Hematopoietic multipotent progenitor cell treated with erythropoietin and hydrocortisone succinate and interleukin-3 and kit ligand, for 15 days (in vitro differentiated cells): Measurements from ENCODE around the gene COX7B.
"Not testable (repeated sequence)": the region's sequence is repeated elsewhere in the genome, so short reads cannot be mapped to it uniquely, and the experiment has no call there.

Experiments
- DNase-seq: peaks from one replicate; pipeline ENCODE4 v3.0.0-alpha.2; 2015; ENCODE audit warnings: low spot score

COX7B gene

DNA sequence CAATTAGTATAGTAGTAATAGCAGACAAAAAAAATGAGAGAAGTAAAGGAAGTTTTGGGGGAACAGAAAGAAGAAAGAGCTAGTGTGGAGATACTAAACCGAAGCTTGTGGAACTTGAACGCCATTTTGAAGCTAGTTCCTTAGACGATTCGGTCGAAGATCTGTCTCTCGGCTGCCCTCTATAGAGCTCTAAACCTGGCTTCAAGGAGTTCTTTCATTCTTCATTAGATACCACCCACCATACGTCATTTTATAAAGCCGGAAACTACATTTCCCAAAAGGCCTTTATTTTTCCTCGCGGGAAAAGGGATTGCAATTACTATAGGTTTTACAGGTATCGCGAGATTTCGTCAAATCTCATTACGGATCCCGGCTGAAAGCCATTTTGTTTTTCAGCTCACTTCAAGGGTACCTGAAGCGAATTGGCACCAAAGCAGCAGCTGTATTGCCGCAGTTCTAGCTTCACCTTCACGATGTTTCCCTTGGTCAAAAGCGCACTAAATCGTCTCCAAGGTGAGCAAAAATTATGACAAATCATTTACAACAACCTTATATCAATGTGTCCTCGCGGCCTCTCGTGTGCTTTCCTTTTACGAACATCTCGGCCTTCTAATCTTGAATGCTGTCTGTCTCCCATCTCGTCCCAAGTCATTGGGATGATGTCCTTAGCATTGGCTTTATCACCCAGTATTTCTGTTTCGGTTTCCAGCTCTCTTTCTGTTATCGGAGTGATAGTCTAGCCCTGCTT is at the start of gene COX7B:
Gene COX7B, plus strand, starts transcription at position 388 of the 748 bp plus-strand sequence. Its CDS starts 86 bp downstream, at position 474.
- DNase-seq = peak; percentile 96

DNA sequence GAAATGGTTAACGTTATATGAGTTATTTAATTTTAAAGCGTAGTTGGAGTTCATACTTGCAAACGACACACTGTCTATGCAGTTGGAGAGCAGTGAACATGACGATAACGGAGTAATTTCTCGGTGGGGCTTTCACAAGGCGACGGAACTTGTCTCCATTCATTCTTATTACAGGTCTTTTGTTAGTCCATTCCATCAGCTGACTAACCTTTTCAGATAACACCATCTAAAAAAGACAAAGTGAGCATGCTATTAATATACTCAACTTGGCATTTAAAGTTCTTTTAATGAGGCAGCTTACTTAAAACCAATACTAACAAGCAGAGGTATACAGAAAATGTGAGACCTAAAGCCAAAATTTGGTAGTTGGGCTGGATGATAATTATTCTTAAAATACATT is 23.9 kb upstream of the COX7B start:
- DNase-seq = no peak

- not testable (repeated sequence) for DNase-seq
Measured at GRCh38 chrX:77881418-77881817, 17.9 kb upstream of the COX7B start.

DNA sequence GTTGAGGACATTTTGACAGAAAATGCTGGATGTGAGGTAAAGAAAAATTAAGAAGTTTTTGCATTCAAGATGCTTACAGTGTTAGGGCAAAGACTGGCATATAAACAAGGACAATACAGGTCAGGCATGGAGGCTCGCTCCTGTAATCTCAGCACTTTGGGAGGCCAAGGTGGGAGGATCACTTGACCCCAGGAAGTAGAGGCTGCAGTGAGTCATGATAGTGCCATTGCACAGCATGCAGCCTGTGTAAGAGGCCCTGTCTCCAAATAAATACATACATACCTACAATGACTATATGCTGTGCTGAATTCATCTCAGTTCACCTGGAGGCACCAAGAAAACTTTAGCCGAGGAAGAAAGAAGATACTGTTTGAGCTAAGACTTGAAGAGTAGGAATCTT is 6.4 kb upstream of the COX7B start:
- no peak for DNase-seq

DNA sequence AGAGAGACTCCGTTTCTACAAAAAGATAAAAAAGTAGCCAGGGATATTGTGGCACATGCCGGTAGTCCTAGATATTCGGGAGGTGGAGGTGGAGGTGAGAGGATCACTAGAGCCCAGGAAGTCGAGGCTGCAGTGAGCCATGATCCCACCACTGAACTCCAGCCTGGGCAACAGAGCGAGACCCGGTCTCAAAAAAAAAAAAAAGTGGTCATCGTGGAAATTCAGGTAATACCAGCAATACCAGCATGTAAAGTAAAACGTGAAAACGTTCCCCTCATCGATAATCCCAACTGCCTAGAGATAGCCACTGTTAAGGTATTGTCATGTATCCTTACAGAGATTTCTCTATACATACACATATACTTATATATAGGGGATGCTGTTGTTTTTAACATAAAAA is 5.6 kb upstream of the COX7B start:
- DNase-seq = no peak

DNA sequence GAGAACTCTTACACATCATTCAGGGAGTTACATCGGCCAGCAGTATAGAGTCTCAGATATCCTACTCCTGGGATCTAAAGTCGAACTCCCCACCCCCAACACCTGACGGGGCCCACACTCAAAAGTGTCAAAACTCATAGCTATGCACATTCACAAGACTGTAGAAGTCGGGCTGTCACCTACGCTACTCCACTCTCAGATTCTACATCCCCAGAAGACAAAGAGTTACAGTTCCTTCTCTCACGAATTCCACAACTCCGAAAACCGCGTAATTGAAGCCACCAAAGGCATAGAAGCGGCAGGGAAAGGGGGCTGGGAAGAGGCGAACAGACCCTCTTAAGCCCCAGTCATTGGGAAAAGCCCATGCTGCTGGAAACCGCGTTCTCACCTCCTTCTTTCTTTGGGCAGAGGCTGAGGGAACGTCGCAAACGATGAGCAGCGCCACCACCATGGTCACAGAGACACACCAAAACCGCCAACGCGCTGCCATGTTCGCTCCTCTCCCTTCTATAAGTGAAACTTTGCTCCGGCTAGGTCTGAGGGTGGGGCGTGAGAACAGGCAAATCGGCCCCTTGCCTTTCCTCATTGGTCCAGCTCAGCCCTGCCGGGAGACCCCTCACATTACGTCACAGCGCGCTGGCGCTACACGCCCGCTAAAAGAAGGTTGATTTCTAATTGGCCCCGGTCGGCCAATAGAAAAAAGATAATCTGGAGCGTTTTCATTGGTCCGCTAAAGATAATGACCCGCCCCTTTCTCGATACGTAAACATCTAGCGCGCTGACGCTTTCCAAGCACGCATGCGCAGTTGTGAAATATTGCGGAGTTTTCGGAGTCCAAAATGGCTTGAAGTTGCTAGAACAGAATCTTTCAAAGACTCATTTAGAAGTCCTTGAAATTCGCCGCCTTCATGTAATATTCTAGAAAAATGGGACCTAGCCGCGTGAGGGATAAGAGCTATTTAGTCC is 4.1 kb upstream of the COX7B start, which contains the start of gene MAGT1:
Gene MAGT1, minus strand, starts transcription at position 515 of the 966 bp plus-strand sequence. Its CDS starts 25 bp downstream, at position 490.
- DNase-seq = peak; percentile 96

- DNase-seq = no peak
Measured at GRCh38 chrX:77900688-77901087, 1.4 kb downstream of the COX7B start.

- no peak for DNase-seq
Measured at GRCh38 chrX:77901506-77901905, 2.2 kb downstream of the COX7B start.

GRCh38 chrX:77910108-77910840 is 11.0 kb downstream of the COX7B start, which contains the start of gene ATP7A:
TSS of gene ATP7A (plus strand) at chrX:77910693. CDS start at chrX:77971642, 60,949 bp downstream.
- peak; percentile 88 for DNase-seq

- no peak for DNase-seq
Measured at GRCh38 chrX:77917294-77917933, 18.1 kb downstream of the COX7B start.

- DNase-seq = no peak
Measured at GRCh38 chrX:77918568-77918967, 19.3 kb downstream of the COX7B start.

- not testable (repeated sequence) for DNase-seq
Measured at GRCh38 chrX:77919370-77919769, 20.1 kb downstream of the COX7B start.

GRCh38 chrX:77922787-77923186 is 23.5 kb downstream of the COX7B start:
- peak; percentile 78 for DNase-seq

DNA sequence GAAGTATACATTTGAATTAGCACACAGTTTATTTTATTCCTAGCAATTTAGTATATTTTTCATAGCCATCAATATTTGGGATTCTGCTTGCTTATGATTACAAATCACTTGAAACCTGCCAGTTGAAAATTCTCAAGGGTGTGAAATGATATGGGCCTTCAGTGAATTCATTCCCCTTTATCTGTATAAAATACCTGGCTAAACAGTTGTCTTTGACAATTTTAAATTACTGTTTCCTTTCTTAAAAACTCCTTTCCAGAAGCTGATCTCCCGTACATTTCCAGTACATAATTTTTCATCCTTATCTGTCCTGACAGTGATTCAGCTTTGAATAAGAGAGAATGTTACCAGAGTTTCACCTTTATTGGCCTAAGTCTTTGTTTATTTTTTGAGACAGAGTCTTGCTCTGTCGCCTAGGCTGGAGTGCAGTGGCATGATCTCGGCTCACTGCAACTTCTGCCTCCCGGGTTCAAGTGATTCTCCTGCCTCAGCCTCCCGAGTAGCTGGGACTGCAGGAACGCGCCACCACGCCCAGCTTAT is 25.1 kb downstream of the COX7B start:
- no peak for DNase-seq

- DNase-seq = no peak
Measured at GRCh38 chrX:77925764-77926163, 26.5 kb downstream of the COX7B start.

DNA sequence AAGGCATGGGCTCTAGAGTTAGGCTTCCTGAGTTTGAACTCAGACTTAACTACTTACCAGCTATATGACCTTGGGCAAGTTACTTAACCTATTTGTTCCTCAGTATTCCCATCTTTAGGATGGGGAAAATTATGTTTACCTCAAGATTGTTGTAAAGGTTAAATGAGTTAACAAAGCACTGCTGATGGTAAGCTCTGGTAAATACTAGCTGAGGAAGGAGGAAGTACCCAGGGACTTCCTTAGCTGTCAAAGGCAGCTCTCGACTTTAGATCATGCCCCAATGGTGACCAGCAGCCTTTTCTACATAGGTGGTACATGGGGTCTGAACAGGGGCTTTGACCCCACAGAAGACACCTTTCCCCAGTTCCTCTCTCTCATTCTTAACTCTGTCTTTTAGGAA is 31.3 kb downstream of the COX7B start:
- DNase-seq = no peak

- DNase-seq = no peak
Measured at GRCh38 chrX:77935886-77936285, 36.6 kb downstream of the COX7B start.

- DNase-seq = no peak
Measured at GRCh38 chrX:77936299-77936698, 37.0 kb downstream of the COX7B start.

DNA sequence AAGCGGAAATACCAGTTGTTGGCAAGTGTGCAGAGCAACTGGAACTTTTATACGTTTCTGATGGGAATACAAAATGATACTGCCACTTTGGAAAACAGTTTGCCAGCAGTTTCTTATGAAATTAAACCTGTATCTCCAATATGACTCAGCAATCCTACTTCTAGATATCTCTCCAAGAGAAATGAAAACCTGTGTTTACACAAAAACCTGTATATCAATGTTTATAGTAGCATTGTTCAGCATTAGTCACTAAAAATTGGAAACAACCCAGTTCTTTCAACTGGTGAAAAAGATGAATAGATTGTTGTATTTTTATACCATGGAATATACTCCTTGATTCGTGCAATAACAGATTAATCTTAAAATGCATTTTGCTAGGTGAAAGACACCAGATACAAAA is 38.0 kb downstream of the COX7B start:
- DNase-seq = peak; percentile 52

DNA sequence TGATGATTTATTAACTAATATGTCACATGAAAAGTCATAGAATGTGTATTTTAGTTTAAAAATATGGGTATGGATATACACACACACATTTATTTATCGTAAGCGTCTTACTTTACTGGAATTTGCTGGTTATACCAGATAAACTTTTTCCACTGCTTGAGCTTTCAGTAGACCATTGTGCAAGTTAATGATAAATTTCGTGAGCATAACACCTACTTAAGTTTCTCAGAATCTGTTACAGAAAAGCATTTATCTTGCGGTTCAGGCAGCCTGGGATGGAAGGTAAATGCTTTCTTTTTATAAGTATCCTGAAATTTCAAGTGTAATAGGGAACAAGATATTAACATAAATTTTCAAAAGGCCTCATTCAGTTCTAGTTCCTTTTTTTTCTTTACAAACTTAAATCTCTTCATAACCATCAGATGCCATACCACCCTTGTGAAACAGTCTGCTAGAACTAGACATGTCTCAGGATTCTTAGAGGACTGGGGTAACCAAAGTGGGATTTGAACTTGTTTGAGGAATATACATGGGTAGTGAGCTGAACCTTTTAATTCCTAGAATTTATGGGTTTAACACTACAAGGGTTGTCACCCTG is 38.9 kb downstream of the COX7B start:
- DNase-seq = peak; percentile 75

- not testable (repeated sequence) for DNase-seq
Measured at GRCh38 chrX:77945031-77945430, 45.8 kb downstream of the COX7B start.
